HG02885 (cell line): ENCODE data around the gene PRKCB.

ENCODE experiments used
- ATAC-seq: cut with Tn5 transposase; IDR thresholded peaks from one replicate; pipeline ENCODE4 v1.9.1; 2021; ENCODE audit warnings: mild to moderate bottlenecking; ENCODE audit not compliant: unreplicated experiment, poor library complexity

Gene PRKCB

GRCh38 chr16:24257958-24258357, 422.2 kb downstream of the PRKCB start:
- no peak for ATAC-seq

DNA sequence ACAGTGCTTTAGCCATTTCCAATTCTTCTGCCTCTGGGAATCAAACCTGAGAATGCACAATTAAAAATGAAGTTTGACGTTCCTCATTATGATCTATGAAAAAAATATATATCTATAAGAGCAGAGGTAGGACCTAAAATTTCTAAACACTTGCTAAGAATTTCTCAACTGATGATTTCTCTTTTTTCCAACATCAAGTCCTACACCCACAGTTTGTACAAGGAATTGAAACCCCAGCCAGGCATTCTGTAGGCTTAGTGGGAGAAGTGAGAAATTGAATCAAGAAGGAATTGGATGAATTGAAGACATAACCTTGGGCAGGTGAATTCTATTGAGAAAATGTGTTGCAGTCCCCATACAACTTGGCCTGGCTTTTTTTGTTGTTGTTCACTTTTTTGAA, 423.0 kb downstream of the PRKCB start:
- no peak for ATAC-seq

- ATAC-seq: no peak
Measured at GRCh38 chr16:24262816-24263215, 427.0 kb downstream of the PRKCB start.
